IMR-90 (cell line): Measurements from ENCODE around the gene TCF4. TPM values are rescaled to one million over a fixed set of nuclear protein-coding genes. Genes with fewer than 3 reads are reported as not detected.

Experiments
- ATAC-seq: fragments of 200-7000 bp; cut with Tn5 transposase; 2 replicates; pipeline ENCODE4 v1.9.1; 2020; ENCODE audit warnings: low read depth, mild to moderate bottlenecking, moderate library complexity
- BruUV-seq: library from RNA; stranded (reverse); fragments of 400-500 nt; replicated peaks from 2 replicates; lab custom pipeline; 2021; lab: Mats Ljungman, UMichigan
- CTCF ChIA-PET: fragments of 300-600 bp; formaldehyde crosslinking; extraction: SDS; loops from one replicate; lab custom pipeline; 2021; ENCODE audit warnings: antibody characterized with exemption; lab: Yijun Ruan, JAX
- POLR2A ChIA-PET: fragments of 300-600 bp; sonication (Branson Sonifier 250); formaldehyde crosslinking; loops from one replicate; lab custom pipeline; 2022; ENCODE audit warnings: antibody characterized with exemption; ENCODE audit not compliant: unreplicated experiment; lab: Charles Lee
- DNase-seq: peaks from one replicate; pipeline ENCODE4 v3.0.0; 2013
- H2AFZ ChIP-seq: replicated peaks from 2 replicates; pipeline ENCODE3; 2013; ENCODE audit warnings: low read length, mild to moderate bottlenecking; ENCODE audit not compliant: poor library complexity
- H2AK5ac ChIP-seq: 2 replicates; pipeline ENCODE4 v1.6.1; 2013; ENCODE audit warnings: low read depth, low read length, inconsistent platforms
- H2AK9ac ChIP-seq: replicated peaks from 2 replicates; pipeline ENCODE3; 2013; ENCODE audit warnings: mild to moderate bottlenecking, low read depth, low read length, moderate library complexity; ENCODE audit not compliant: poor library complexity
- H2BK120ac ChIP-seq: 2 replicates; pipeline ENCODE4 v1.6.1; 2013; ENCODE audit warnings: low read depth, low read length, inconsistent platforms
- H2BK15ac ChIP-seq: 3 replicates; pipeline ENCODE4 v1.6.1; 2013; ENCODE audit warnings: low read depth, low read length, inconsistent platforms
- H2BK20ac ChIP-seq: 2 replicates; pipeline ENCODE4 v1.6.1; 2013; ENCODE audit warnings: low read depth, mild to moderate bottlenecking, inconsistent platforms, low read length, moderate library complexity
- H2BK5ac ChIP-seq: 2 replicates; pipeline ENCODE4 v1.6.1; 2013; ENCODE audit warnings: mild to moderate bottlenecking, low read depth, low read length, inconsistent platforms; ENCODE audit not compliant: poor library complexity, severe bottlenecking
- H3K14ac ChIP-seq: replicated peaks from 2 replicates; pipeline ENCODE4 v1.6.1; 2013; ENCODE audit warnings: low read depth, low read length, inconsistent platforms
- H3K18ac ChIP-seq: 2 replicates; pipeline ENCODE4 v1.6.1; 2013; ENCODE audit warnings: low read depth, low read length, control low read depth
- H3K23ac ChIP-seq: 2 replicates; pipeline ENCODE4 v1.6.1; 2013; ENCODE audit warnings: low read depth, low read length, inconsistent platforms
- H3K27ac ChIP-seq: 2 replicates; pipeline ENCODE4 v1.5.1; 2013; ENCODE audit warnings: mild to moderate bottlenecking, control low read depth, low read length; ENCODE audit not compliant: insufficient read depth
- H3K27me3 ChIP-seq: 2 replicates; pipeline ENCODE4 v1.6.1; 2013; ENCODE audit warnings: low read length; ENCODE audit not compliant: control insufficient read depth, insufficient read depth
- H3K36me3 ChIP-seq: 2 replicates; pipeline ENCODE4 v1.6.1; 2013; ENCODE audit warnings: low read length, mixed read lengths; ENCODE audit not compliant: control insufficient read depth, insufficient read depth
- H3K4ac ChIP-seq: 2 replicates; pipeline ENCODE4 v1.6.1; 2013; ENCODE audit warnings: low read depth, low read length, inconsistent platforms
- H3K4me1 ChIP-seq: 2 replicates; pipeline ENCODE4 v1.6.1; 2013; ENCODE audit warnings: low read length, mixed read lengths; ENCODE audit not compliant: control insufficient read depth, insufficient read depth
- H3K4me2 ChIP-seq: 2 replicates; pipeline ENCODE4 v1.6.1; 2013; ENCODE audit warnings: low read depth, mild to moderate bottlenecking, control low read depth, low read length, moderate library complexity
- H3K4me3 ChIP-seq: 2 replicates; pipeline ENCODE4 v1.5.1; 2013; ENCODE audit warnings: low read depth, mild to moderate bottlenecking, control low read depth, low read length, moderate library complexity; ENCODE audit not compliant: insufficient read depth
- H3K56ac ChIP-seq: 2 replicates; pipeline ENCODE4 v1.6.1; 2013; ENCODE audit warnings: low read length, inconsistent platforms; ENCODE audit not compliant: insufficient read depth; ENCODE audit errors: extremely low read depth
- H3K79me1 ChIP-seq, 2 experiments: 2 replicates each; pipeline ENCODE4 v1.6.1; 2013; ENCODE audit warnings: low read length in 2 of 2, inconsistent platforms in 1 of 2, low read depth in 1 of 2
- H3K9ac ChIP-seq: 2 replicates; pipeline ENCODE4 v1.6.1; 2013; ENCODE audit warnings: low read depth, low read length, control low read depth
- H3K9me1 ChIP-seq: 2 replicates; pipeline ENCODE4 v1.6.1; 2013; ENCODE audit warnings: low read length, inconsistent platforms; ENCODE audit not compliant: insufficient read depth
- H3K9me3 ChIP-seq: 2 replicates; pipeline ENCODE4 v1.6.1; 2013; ENCODE audit warnings: low read length; ENCODE audit not compliant: control insufficient read depth, insufficient read depth
- H4K20me1 ChIP-seq: 2 replicates; pipeline ENCODE4 v1.6.1; 2013; ENCODE audit warnings: low read length, inconsistent platforms; ENCODE audit not compliant: insufficient read depth
- H4K5ac ChIP-seq: 2 replicates; pipeline ENCODE4 v1.6.1; 2013; ENCODE audit warnings: mild to moderate bottlenecking, low read depth, low read length, control low read depth
- H4K8ac ChIP-seq, 2 experiments: 2 replicates each; pipeline ENCODE4 v1.6.1; 2013; ENCODE audit warnings: low read depth in 2 of 2, low read length in 2 of 2, control low read depth in 1 of 2, inconsistent platforms in 1 of 2
- H4K91ac ChIP-seq: 2 replicates; pipeline ENCODE4 v1.6.1; 2013; ENCODE audit warnings: low read depth, low read length, inconsistent platforms; ENCODE audit not compliant: insufficient read depth
- BHLHE40 ChIP-seq: fragments of 150-350 bp; IDR thresholded peaks from 2 replicates; pipeline ENCODE4 v1.6.1; 2016; ENCODE audit warnings: mild to moderate bottlenecking, low read depth, low read length
- CEBPB ChIP-seq: IDR thresholded peaks from 2 replicates; pipeline ENCODE4 v1.6.1; 2012; ENCODE audit warnings: low read depth, low read length, improper control_type of control experiment
- CHD1 ChIP-seq: IDR thresholded peaks from 2 replicates; pipeline ENCODE4 v1.6.1; 2012; ENCODE audit warnings: low read depth, low read length, improper control_type of control experiment
- CTCF ChIP-seq: conservative IDR thresholded peaks from 2 replicates; pipeline ENCODE4 v1.5.1; 2012; ENCODE audit warnings: mild to moderate bottlenecking, low read depth, low read length, improper control_type of control experiment
- ELK1 ChIP-seq: fragments of 150-350 bp; IDR thresholded peaks from 2 replicates; pipeline ENCODE4 v1.6.1; 2016; ENCODE audit warnings: low read depth, mild to moderate bottlenecking, low read length, moderate library complexity, borderline replicate concordance
- FOS ChIP-seq: fragments of 150-350 bp; IDR thresholded peaks from 2 replicates; pipeline ENCODE4 v1.6.1; 2016; ENCODE audit warnings: low read depth, low read length
- MAFK ChIP-seq: IDR thresholded peaks from 2 replicates; pipeline ENCODE4 v1.6.1; 2012; ENCODE audit warnings: low read depth, low read length, improper control_type of control experiment
- MXI1 ChIP-seq: IDR thresholded peaks from 2 replicates; pipeline ENCODE4 v1.6.1; 2012; ENCODE audit warnings: low read depth, mild to moderate bottlenecking, low read length, moderate library complexity, borderline replicate concordance
- NFE2L2 ChIP-seq: fragments of 150-350 bp; IDR thresholded peaks from 2 replicates; pipeline ENCODE4 v1.6.1; 2016; ENCODE audit warnings: low read depth, mild to moderate bottlenecking, low read length
- POLR2A ChIP-seq: IDR thresholded peaks from 2 replicates; pipeline ENCODE4 v1.6.1; 2012; ENCODE audit warnings: mild to moderate bottlenecking, low read depth, low read length
- RAD21 ChIP-seq: IDR thresholded peaks from 2 replicates; pipeline ENCODE4 v1.6.1; 2012; ENCODE audit warnings: low read length, improper control_type of control experiment
- RCOR1 ChIP-seq: IDR thresholded peaks from 2 replicates; pipeline ENCODE4 v1.6.1; 2012; ENCODE audit warnings: mild to moderate bottlenecking, low read length, improper control_type of control experiment; ENCODE audit not compliant: insufficient replicate concordance
- RFX5 ChIP-seq: IDR thresholded peaks from 2 replicates; pipeline ENCODE4 v1.8.0; 2012; ENCODE audit warnings: low read depth, mild to moderate bottlenecking, low read length, moderate library complexity
- SMC3 ChIP-seq: fragments of 150-350 bp; IDR thresholded peaks from 2 replicates; pipeline ENCODE4 v1.6.1; 2016; ENCODE audit warnings: low read depth, mild to moderate bottlenecking, antibody characterized with exemption, low read length, moderate library complexity
- USF2 ChIP-seq: fragments of 150-350 bp; IDR thresholded peaks from 2 replicates; pipeline ENCODE4 v1.6.1; 2017; ENCODE audit warnings: mild to moderate bottlenecking, antibody characterized with exemption, low read length, low read depth
- WGBS, 2 experiments: methylation state at CpG; one replicate each; pipeline versions ENCODE4 v1.1.5 to v1.1.7; 2013; ENCODE audit warnings: missing lambda C conversion rate in 2 of 2; ENCODE audit not compliant: insufficient read length in 1 of 2; ENCODE audit errors: extremely low coverage in 2 of 2; 5-methylcytosine and 5-hydroxymethylcytosine counted together
- dilution Hi-C: fragments of 300-500 bp; cut with HindIII; formaldehyde crosslinking; loops from one replicate; pipeline ENCODE4 v1.14.3; 2018; ENCODE audit warnings: low sequenced_read_pairs; ENCODE audit not compliant: unreplicated experiment
- in situ Hi-C: fragments of 300-500 bp; cut with MboI; formaldehyde crosslinking; loops from 3 replicates; pipeline ENCODE4 v1.14.3; 2019; ENCODE audit warnings: low sequenced_read_pairs, inconsistent platforms, mixed read lengths
- intact Hi-C: fragments of 100-400 bp; cut with micrococcal nuclease; formaldehyde crosslinking; loops from 2 replicates; pipeline ENCODE4 v1.10.0; 2022
- polyA plus RNA-seq, 3 experiments: library from polyadenylated mRNA; depleted of rRNA; stranded (reverse); fragments of >200 nt; gene quantifications; 2 replicates each; pipeline ENCODE4 v1.2.3, GENCODE V29; 2012; ENCODE audit warnings: low replicate concordance in 1 of 3
- total RNA-seq: library from RNA; depleted of rRNA; stranded (reverse); fragments of >200 nt; gene quantifications from 2 replicates; pipeline ENCODE4 v1.2.3, GENCODE V29; 2012

TCF4 gene
- total and polyA plus RNA-seq, 2 of the 4 experiments (the other 2 are of a cell fraction): 30.0 to 87.1 TPM

DNA sequence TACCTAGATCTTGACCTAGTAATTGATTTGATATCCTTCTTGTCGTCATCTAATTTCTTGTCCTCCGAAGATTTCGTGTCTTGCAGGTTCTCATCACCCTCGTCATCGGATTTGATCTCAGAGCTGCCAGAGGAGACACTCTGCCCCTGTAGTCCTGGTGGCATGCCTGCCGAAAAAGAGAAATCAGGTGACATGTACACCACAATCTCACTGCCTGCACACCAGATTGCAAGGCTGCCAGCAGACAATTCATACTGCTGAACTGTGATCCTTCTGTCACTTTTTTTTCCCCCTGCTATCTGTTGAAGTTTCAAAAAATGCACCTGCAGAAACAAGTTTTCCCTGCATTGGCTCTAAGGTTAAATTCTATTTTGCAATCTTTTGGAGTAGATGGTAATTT lies 355.5 kb downstream of the TCF4 start:
- H3K36me3 ChIP-seq: peaks cover 15% of the 10 kb centered on the region
- H4K8ac ChIP-seq: no peak overlapping the region
- ChIA-PET POLR2A (no interaction called here), CTCF (interaction anchor here (0.6 kb wide), 1 partner anchor 378 kb away, joined by 3 read pairs; no protein-coding TSS in a partner anchor)
- H3K9ac ChIP-seq: no peak overlapping the region
- DNase-seq: no peak
- no peak overlapping the region for H3K4me3 ChIP-seq
- TF ChIP-seq RCOR1 (no peak), RFX5 (no peak), NFE2L2 (no peak), MXI1 (no peak), CTCF (no peak), RAD21 (no peak), FOS (no peak), BHLHE40 (no peak), MAFK (no peak), CEBPB (no peak), USF2 (no peak), POLR2A (no peak), ELK1 (no peak), CHD1 (no peak), SMC3 (no peak)
- H4K91ac ChIP-seq: no peak overlapping the region
- intact Hi-C loops (loop anchor here (5.0 kb wide), 1 partner anchor 110 kb away; no protein-coding TSS in a partner anchor), in situ Hi-C loops (loop anchor here (10.0 to 25.0 kb wide), 2 partner anchors 180 to 352 kb away; partner anchors contain the start of gene TCF4), dilution Hi-C loops (no loop called here)
- H3K18ac ChIP-seq: no peak overlapping the region
- H2AK5ac ChIP-seq: no peak overlapping the region
- no peaks in the 10 kb centered on the region for H3K9me3 ChIP-seq
- H3K79me1 ChIP-seq: peaks cover 9 to 32% of the 10 kb centered on the region in 2 experiments; a peak in 3 of 4 replicates
- no peak overlapping the region for H3K27ac ChIP-seq
- H3K14ac ChIP-seq: no peak overlapping the region
- H2BK120ac ChIP-seq: no peak overlapping the region
- no peak overlapping the region for H2BK20ac ChIP-seq
- no peak for ATAC-seq
- H3K9me1 ChIP-seq: peaks cover 5% of the 10 kb centered on the region; the same call in 1 of the 2 replicates
- H3K56ac ChIP-seq: no peak overlapping the region
- WGBS, 2 experiments: 100% methylated on average over 4 of the region's 6 CpGs; no CpG with 5 or more reads in 1 of the 2 experiments
- no peak overlapping the region for H3K4ac ChIP-seq
- H3K4me1 ChIP-seq: peaks cover 6% of the 10 kb centered on the region
- no peak overlapping the region for H2AFZ ChIP-seq
- no peak overlapping the region for H2AK9ac ChIP-seq
- no peak overlapping the region for H3K4me2 ChIP-seq
- peaks cover 5% of the 10 kb centered on the region for H4K20me1 ChIP-seq
- no peaks in the 10 kb centered on the region for H3K27me3 ChIP-seq
- no peak overlapping the region for H4K5ac ChIP-seq
- no TSS peak for BruUV-seq
- no peak overlapping the region for H2BK5ac ChIP-seq
- no peak overlapping the region for H2BK15ac ChIP-seq
- H3K23ac ChIP-seq: no peak overlapping the region
